Measurements from ENCODE around the gene GOSR2. TPM values are rescaled to one million over a fixed set of nuclear protein-coding genes. Genes with fewer than 3 reads are reported as not detected.

The GOSR2 gene
- total and polyA plus RNA-seq, 2 donors (not counting 1 experiment from before 2014, with no cell fraction given) = 49.5 to 72.8 TPM

DNA sequence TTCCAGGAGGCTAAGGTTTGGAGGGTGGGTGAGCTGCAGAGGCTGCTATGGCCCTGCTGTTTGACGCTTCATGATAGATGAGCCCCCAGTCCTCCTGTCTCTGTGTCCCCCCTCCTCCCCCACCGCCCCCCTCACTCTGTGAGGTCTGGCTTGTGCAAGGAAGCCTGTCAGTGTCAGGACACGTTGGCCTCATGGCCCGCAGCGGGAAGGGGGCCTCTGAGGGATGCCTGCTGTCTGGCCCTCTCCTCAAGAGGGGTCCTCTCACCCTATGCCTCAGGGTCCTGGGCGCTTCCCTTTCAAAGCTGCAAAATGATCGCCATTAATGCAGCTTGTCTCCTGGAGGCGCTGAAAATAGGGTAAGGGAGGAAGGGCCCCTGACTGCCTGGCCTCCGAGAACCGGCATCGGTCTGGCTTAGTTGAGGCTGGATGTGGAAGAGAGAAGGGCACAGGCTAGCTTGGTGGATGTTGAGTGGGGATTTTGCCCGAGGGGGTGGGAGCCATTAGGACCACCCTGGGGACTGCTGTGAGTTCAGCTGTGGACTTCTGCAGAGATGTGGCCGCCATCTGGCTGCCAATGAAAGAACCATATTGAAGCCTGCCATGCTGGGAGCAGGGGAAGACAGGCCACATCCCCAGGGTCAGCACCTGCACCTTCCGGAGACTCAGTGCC lies 14.8 kb upstream of the GOSR2 start:
- H3K27ac ChIP-seq (ENCODE audit: insufficient read depth, low read length) = no peak overlapping the region
- H2AFZ ChIP-seq (ENCODE audit: low read length) = no peak overlapping the region
- H4K20me1 ChIP-seq (ENCODE audit: control insufficient read depth, extremely low read depth, insufficient read depth, low read length) = no peaks in the 10 kb centered on the region
- TF ChIP-seq CTCF (conservative IDR thresholded peaks at IDR 0.05 in 1 of 2, IDR thresholded peaks at IDR 0.05 in 1 of 2; ENCODE audit: low read depth in 1 of 2, low read length in 2 of 2) (no peak), EZH2 (IDR thresholded peaks at IDR 0.05; ENCODE audit: low read length, missing control alignments) (no peak)
- DNase-seq (ENCODE audit: low read depth in 2 of 2) = no peak
- no peaks in the 10 kb centered on the region for H3K4me1 ChIP-seq (ENCODE audit: control insufficient read depth, extremely low read depth, insufficient read depth, low read length)
- no peaks in the 10 kb centered on the region for H3K9me3 ChIP-seq (ENCODE audit: control insufficient read depth, insufficient read depth, low read depth, low read length)
- no peaks in the 10 kb centered on the region for H3K79me2 ChIP-seq (ENCODE audit: control insufficient read depth, insufficient read depth, low read length)
- no peak overlapping the region for H3K9ac ChIP-seq (ENCODE audit: insufficient read depth, low read length)
- H3K4me2 ChIP-seq (ENCODE audit: extremely low read depth, insufficient read depth, low read length) = no peak overlapping the region
- no peaks in the 10 kb centered on the region for H3K36me3 ChIP-seq (ENCODE audit: control insufficient read depth, insufficient read depth, low read length)
- no peak overlapping the region for H3K4me3 ChIP-seq (replicated peaks in 1 of 4; ENCODE audit: control extremely low read depth in 1 of 4, insufficient read depth in 1 of 4, low read depth in 3 of 4, low read length in 4 of 4)
- peaks cover 14% of the 10 kb centered on the region for H3K27me3 ChIP-seq (ENCODE audit: control insufficient read depth, insufficient read depth, low read length)

GRCh38 chr17:46910179-46910927 lies 12.6 kb upstream of the GOSR2 start:
- H3K27me3 ChIP-seq (ENCODE audit: control insufficient read depth, insufficient read depth, low read length) = peaks cover 16% of the 10 kb centered on the region
- no peaks in the 10 kb centered on the region for H3K9me3 ChIP-seq (ENCODE audit: control insufficient read depth, insufficient read depth, low read depth, low read length)
- DNase-seq (ENCODE audit: low read depth in 2 of 2) = no peak

More at GRCh38 chr17:46910179-46910927, 12.6 kb upstream of the GOSR2 start:
- no peak for TF ChIP-seq CTCF (conservative IDR thresholded peaks at IDR 0.05 in 1 of 2, IDR thresholded peaks at IDR 0.05 in 1 of 2; ENCODE audit: low read depth in 1 of 2, low read length in 2 of 2)
- no peak for TF ChIP-seq EZH2 (IDR thresholded peaks at IDR 0.05; ENCODE audit: low read length, missing control alignments)
- no peak overlapping the region for H3K4me2 ChIP-seq (ENCODE audit: extremely low read depth, insufficient read depth, low read length)
- no peaks in the 10 kb centered on the region for H3K4me1 ChIP-seq (ENCODE audit: control insufficient read depth, extremely low read depth, insufficient read depth, low read length)
- no peak overlapping the region for H3K4me3 ChIP-seq (replicated peaks in 1 of 4; ENCODE audit: control extremely low read depth in 1 of 4, insufficient read depth in 1 of 4, low read depth in 3 of 4, low read length in 4 of 4)
- H3K79me2 ChIP-seq (ENCODE audit: control insufficient read depth, insufficient read depth, low read length) = no peaks in the 10 kb centered on the region
- no peak overlapping the region for H2AFZ ChIP-seq (ENCODE audit: low read length)
- no peak overlapping the region for H3K9ac ChIP-seq (ENCODE audit: insufficient read depth, low read length)
- no peaks in the 10 kb centered on the region for H3K36me3 ChIP-seq (ENCODE audit: control insufficient read depth, insufficient read depth, low read length)
- no peaks in the 10 kb centered on the region for H4K20me1 ChIP-seq (ENCODE audit: control insufficient read depth, extremely low read depth, insufficient read depth, low read length)
- no peak overlapping the region for H3K27ac ChIP-seq (ENCODE audit: insufficient read depth, low read length)

Data from fibroblast of lung (primary cell).